NB4 (cell line): ENCODE results near the gene PIAS1.
"Not testable (repeated sequence)": the region's sequence is repeated elsewhere in the genome, so short reads cannot be mapped to it uniquely, and the experiment has no call there.

Experiments
- DNase-seq: peaks from one replicate; pipeline ENCODE4 v3.0.0; 2010; ENCODE audit warnings: low read depth
- H3K4me3 ChIP-seq: one replicate; pipeline ENCODE4 v1.5.1; 2011; ENCODE audit warnings: mild to moderate bottlenecking, low read depth, low read length, moderate library complexity
- MYC ChIP-seq: IDR thresholded peaks from 2 replicates; pipeline ENCODE4 v1.6.1; 2011; ENCODE audit warnings: low read depth, low read length
- POLR2A ChIP-seq: IDR thresholded peaks from 2 replicates; pipeline ENCODE4 v1.6.1; 2011; ENCODE audit warnings: mild to moderate bottlenecking; ENCODE audit not compliant: insufficient read length; ENCODE audit errors: extremely low read depth
- TF ChIP-seq, protein P1 (sequence below): IDR thresholded peaks from one replicate; pipeline ENCODE4 v1.5.1; 2012; ENCODE audit warnings: low read depth, low read length
- TF ChIP-seq, protein P2 (sequence below): IDR thresholded peaks from 2 replicates; pipeline ENCODE4 v1.6.1; 2011; ENCODE audit warnings: low read depth, low read length

Gene PIAS1

DNA sequence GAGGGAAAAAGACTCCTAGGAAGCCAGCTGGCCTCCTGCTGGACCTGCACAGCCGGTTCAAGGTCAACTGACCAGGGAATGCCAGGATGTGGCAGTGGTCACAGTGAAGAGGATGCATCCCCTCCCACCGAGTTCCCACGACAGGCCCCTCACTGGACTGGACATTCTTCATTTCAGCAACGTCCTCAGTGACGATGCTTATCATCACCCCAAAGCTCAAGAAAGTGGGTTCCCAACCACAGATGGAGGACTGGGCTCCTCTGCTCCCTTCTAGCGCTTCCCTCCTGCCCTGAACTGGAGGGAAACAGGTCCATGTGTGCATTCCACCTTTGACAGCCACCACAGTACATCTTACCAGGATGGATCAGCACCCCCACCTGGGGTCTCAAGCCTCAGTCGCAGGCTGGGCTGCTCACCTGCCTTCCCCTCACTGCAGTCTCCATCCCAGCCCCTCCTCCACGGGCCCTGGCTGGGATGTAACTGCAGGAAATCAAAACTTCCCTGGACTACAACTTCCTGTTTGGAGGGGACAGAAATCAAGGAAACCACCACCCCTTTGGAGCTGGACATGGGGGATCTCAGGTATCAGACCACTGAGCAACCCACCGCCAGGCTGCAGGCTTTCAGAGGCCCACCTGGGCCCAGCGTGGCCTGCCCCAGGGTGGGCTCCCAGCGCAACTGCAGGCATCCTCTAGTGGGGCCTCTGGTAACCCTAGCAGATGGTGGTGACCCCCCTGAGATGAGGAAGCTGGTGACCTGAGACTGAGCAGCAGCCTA is 143.7 kb downstream of the PIAS1 start:
- no peak for TF ChIP-seq MYC
- TF ChIP-seq, protein P1, sequence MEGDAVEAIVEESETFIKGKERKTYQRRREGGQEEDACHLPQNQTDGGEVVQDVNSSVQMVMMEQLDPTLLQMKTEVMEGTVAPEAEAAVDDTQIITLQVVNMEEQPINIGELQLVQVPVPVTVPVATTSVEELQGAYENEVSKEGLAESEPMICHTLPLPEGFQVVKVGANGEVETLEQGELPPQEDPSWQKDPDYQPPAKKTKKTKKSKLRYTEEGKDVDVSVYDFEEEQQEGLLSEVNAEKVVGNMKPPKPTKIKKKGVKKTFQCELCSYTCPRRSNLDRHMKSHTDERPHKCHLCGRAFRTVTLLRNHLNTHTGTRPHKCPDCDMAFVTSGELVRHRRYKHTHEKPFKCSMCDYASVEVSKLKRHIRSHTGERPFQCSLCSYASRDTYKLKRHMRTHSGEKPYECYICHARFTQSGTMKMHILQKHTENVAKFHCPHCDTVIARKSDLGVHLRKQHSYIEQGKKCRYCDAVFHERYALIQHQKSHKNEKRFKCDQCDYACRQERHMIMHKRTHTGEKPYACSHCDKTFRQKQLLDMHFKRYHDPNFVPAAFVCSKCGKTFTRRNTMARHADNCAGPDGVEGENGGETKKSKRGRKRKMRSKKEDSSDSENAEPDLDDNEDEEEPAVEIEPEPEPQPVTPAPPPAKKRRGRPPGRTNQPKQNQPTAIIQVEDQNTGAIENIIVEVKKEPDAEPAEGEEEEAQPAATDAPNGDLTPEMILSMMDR: no peak
- TF ChIP-seq, protein P2, sequence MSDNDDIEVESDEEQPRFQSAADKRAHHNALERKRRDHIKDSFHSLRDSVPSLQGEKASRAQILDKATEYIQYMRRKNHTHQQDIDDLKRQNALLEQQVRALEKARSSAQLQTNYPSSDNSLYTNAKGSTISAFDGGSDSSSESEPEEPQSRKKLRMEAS: no peak
- TF ChIP-seq POLR2A: no peak
- DNase-seq: no peak
- no peak overlapping the region for H3K4me3 ChIP-seq

DNA sequence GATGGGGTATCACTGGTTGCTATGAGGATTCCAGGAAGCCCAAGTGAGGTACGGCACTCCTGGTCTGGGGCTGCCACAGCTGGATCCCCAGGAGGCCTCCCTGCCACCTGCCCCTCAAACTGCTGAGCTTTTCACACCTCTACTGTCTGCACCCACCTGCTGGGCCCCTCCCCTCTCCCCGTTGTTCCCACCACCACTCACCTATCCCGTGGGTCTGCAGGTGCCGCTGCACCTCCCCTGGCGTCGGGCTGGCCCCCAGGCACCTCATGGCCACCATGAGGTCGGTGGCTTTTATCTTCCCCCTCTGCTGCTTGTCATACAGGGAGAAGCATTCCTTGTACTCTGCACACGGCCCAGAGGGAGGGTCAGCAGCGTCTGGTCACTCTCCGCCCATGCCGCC is 145.2 kb downstream of the PIAS1 start:
- H3K4me3 ChIP-seq: no peak overlapping the region
- TF ChIP-seq POLR2A (no peak), MYC (no peak)
- TF ChIP-seq, protein P2: no peak
- TF ChIP-seq, protein P1: no peak
- no peak for DNase-seq

DNA sequence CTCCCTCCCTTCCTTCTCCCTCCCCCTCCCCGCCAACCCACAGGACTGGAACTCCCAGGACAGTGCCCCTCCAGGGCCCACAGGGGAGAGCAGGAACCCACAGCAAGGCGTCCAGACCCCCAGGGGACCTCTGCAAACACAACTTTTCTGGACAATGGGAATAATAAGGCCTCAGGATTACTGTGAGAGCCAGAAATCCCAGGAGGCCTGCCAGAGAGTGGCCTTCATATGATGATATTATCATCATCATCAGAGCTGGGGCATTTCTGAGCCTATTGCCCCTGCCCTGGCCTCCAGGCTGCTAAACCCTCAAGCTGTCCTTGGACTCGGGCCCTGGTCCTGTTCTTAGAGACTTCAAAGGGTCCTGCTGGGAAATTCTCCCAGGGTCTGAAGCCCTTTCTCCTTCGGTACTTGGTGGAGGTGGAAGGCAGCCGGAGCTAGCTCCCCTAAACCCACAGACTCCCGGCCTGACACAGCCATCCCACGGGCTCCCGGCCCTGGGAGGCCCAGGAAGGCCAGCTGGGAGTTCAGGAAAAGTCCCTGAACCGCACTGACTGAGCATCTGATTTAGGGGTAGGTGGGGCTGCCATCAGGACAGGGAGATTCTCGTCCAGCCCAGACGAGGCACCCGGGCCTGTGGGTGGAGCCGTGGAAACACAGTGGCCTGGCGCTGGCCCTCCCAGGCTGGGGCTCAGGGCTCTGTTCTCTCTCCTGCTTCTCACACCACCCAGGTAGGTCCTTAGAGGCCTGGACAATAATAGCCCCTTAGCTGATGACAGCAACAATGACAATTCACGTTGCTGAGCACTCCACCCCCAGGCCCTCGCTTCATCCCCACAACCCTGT is 146.1 kb downstream of the PIAS1 start:
- H3K4me3 ChIP-seq: no peak overlapping the region
- TF ChIP-seq, protein P2: no peak
- TF ChIP-seq, protein P1: no peak
- TF ChIP-seq MYC (no peak), POLR2A (no peak)
- no peak for DNase-seq

DNA sequence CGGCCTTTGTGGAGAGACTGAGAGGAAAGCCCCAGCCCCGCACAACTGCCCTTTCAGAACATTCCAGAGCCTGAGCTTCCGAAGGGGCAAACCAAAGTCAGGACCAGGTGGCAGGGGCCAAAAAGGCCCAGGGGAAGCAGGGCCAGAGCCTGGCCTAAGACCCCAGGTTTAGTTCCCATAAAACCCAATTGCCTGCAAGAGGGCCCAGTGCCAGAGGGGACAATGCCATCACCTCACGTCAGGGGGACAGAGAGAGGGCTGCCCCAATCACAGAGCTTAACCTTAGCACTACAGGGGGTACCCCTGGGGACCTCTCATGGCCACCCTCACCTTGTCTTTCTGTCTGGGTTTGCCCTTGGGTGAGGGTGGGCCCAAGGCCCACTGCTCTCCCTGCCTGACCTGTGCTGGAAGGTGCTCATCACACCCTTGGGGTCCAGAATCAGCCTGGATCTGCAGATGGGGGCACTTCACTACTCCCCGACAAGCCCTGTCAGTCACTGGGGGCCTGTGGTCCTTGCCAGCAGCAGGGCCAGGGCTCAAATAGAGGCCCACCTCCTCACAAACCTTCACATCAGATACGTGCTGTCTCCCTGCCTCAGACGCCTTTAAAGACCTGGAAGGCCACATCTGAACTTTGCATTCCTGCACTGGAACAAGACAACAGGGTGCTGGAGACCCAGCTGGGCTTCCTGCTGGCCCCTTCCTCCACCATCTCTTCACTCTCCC is 147.2 kb downstream of the PIAS1 start:
- H3K4me3 ChIP-seq: no peak overlapping the region
- TF ChIP-seq, protein P2: no peak
- TF ChIP-seq POLR2A (no peak), MYC (no peak)
- TF ChIP-seq, protein P1: no peak
- DNase-seq: no peak

DNA sequence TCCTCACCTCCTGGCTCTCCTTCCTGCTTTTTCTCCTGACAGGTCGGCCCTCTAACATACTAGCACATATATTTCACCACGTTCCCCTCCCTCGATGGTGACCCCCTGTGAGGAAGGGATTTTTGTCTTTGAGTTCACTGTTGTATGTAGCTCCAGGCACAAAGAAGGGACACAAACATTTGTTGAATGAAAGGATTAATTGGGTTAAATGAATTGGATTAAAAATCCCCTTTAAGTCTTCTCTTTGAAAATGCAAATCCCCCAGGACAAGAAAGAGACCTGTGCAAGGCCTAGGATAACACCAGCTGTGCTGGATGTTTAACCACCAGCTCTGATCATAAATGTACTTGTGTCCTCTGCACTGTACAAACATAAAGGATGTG is 147.8 kb downstream of the PIAS1 start:
- no peak for DNase-seq
- TF ChIP-seq POLR2A (no peak), MYC (no peak)
- TF ChIP-seq, protein P1: no peak
- TF ChIP-seq, protein P2: no peak
- no peak overlapping the region for H3K4me3 ChIP-seq

DNA sequence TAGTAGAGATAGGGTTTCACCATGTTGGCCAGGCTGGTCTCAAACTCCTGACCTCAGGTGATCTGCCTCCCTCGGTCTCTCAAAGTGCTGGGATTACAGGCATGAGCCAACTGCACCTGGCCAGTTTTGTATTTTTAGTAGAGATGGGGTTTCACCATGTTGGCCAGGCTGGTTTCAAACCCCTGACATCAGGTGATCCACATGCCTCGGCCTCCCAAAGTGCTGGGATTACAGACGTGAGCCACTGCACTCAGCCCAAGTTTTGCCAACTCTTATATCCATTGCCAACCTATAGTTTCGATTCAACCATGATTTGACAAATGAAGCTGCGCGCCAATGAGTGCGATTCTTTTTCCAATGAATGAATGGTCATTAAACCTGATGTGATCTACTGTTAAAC is 148.9 kb downstream of the PIAS1 start:
- H3K4me3 ChIP-seq, DNase-seq: not testable (repeated sequence)
